ENCODE data around the gene LAMB2. TPM values are rescaled to one million over a fixed set of nuclear protein-coding genes. Genes with fewer than 3 reads are reported as not detected.

The LAMB2 gene
- total RNA-seq, 2 donors from 2014 or later: 204 to 337 TPM

DNA sequence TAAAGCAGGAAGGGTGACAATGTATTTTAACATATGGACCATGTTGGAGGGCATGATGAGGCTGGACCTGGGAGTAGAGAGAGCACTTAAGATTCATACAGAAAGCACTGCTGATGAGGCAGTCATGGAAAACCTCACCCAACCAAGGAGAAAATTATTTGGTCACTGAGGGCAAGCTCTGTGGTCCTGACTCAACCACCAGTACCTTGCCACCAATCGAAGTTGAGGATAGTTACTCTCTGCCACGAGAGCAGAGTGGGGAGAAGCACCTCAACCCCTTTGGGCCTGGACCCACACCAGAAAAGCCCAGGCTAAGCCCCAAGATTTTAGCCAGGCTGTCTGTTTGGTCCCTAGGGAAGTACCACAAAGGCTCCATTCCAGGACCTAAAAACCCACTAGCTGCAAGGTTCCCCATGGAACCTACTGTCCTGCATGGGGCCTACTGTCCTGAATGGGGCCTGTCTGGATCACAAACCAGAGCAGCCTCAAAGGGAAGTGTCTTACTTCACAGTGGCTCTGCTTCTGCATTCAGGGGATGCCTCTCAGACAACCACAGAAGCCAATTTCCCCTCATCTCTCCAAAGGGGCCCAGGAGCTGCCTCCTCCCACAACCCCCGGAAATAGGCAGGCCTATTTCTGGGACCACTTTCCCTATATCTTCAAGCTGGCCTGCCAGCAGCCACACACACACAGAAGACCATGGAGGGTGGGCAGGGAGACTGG lies 29.1 kb upstream of the LAMB2 start:
- WGBS, 2 donors: 82 to 84% methylated on average over 3 of the region's 3 CpGs
- intact Hi-C loops (cut with DNase I): no loop called here
- H3K4me1 ChIP-seq: peaks cover 24% of the 10 kb centered on the region
- ATAC-seq: no peak
- no peak overlapping the region for H3K27ac ChIP-seq
- H3K36me3 ChIP-seq (replicated peaks in 1 of 2; ENCODE audit: insufficient read depth in 1 of 2, low read depth in 2 of 2): peaks cover 0 to 6% of the 10 kb centered on the region in 2 donors
- TF ChIP-seq POLR2A (IDR thresholded peaks at IDR 0.05) (no peak), CTCF (IDR thresholded peaks at IDR 0.05) (no peak)
- DNase-seq: no peak
- no peaks in the 10 kb centered on the region for H3K9me3 ChIP-seq
- no peaks in the 10 kb centered on the region for H3K27me3 ChIP-seq
- no peak overlapping the region for H3K4me3 ChIP-seq

DNA sequence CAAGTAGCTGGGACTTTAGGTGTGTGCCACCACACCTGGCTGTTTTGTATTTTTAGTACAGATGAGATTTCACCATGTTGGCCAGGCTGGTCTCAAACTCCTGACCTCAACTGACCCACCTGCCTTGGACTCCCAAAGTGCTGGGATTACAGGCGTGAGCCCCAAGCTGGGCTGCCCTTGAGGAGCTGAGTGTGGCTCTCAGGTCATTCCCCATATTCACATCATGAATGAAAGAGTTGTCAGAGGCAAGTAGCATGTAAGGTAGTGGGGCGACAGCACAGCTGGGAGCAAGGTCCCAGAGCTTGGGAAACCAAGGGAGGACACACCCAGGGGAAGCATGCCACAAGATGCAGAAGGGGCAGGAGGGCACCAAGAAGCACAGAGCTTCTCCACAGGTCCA lies 28.3 kb upstream of the LAMB2 start:
- TF ChIP-seq POLR2A (IDR thresholded peaks at IDR 0.05) (no peak), CTCF (IDR thresholded peaks at IDR 0.05) (no peak)
- H3K36me3 ChIP-seq (replicated peaks in 1 of 2; ENCODE audit: insufficient read depth in 1 of 2, low read depth in 2 of 2): peaks cover 0 to 6% of the 10 kb centered on the region in 2 donors
- H3K4me1 ChIP-seq: peaks cover 16% of the 10 kb centered on the region
- ATAC-seq (no peak), DNase-seq (no peak)
- no peak overlapping the region for H3K27ac ChIP-seq
- H3K27me3 ChIP-seq: no peaks in the 10 kb centered on the region
- 91 to 93% methylated on average over 2 of the region's 2 CpGs for WGBS, 2 donors
- intact Hi-C loops (cut with DNase I): no loop called here
- no peak overlapping the region for H3K4me3 ChIP-seq
- H3K9me3 ChIP-seq: no peaks in the 10 kb centered on the region

DNA sequence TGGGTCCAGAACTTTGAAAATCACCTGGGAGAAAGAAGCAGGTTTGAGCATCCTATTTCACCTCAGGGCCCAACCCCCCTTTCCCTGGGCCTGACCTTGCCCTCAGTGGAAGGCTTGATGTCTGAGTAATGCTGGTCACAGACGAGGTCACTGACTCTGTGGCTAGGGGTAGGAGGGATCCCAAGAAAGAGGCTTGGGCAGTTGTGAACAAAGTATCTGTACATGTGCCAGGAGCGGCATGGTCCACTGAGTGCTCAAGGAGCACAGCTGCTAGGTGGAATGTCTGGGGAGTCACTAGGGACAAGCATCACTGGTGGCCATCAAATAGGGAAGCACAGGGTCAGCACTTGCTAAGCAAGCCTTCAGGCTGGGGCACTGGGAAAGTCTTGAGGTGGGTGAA lies 25.9 kb upstream of the LAMB2 start:
- no peaks in the 10 kb centered on the region for H3K27me3 ChIP-seq
- ATAC-seq (peak; percentile 17), DNase-seq (no peak)
- no peak overlapping the region for H3K4me3 ChIP-seq
- no peak for TF ChIP-seq CTCF (IDR thresholded peaks at IDR 0.05)
- TF ChIP-seq POLR2A (IDR thresholded peaks at IDR 0.05): no peak
- H3K9me3 ChIP-seq: no peaks in the 10 kb centered on the region
- no peaks in the 10 kb centered on the region for H3K4me1 ChIP-seq
- intact Hi-C loops (cut with DNase I): no loop called here
- peaks cover 0 to 5% of the 10 kb centered on the region in 2 donors for H3K36me3 ChIP-seq (replicated peaks in 1 of 2; ENCODE audit: insufficient read depth in 1 of 2, low read depth in 2 of 2)
- no peak overlapping the region for H3K27ac ChIP-seq
- 54 to 67% methylated on average over 2 of the region's 2 CpGs for WGBS, 2 donors

DNA sequence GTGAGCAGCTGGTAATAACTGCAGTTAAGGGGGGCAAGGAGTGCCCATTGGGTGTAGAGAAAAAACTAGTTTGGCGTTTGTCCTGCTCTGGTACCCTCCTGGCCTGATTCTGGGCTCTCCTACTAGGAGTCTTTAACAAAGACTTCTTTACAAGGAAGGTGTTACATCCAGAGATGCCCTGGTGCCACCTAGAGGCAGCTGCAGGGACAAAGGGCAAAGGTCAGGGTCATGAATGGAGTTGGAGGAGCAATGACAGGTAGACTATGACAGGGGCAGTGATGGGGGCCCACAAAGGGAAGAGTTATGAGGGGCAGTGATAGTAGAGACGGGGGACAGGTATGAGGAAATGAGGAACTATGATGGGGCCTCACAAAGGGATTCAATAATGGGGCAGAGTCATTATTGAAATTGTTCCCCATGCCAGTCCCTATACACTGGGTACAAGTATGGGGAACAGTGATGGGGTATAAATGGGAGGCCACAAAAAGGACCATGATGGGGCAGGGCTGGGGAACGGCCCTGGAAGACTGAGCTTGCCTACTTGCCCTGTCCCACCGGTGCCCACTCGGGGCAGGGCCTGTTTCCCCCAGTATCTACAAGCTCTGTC lies 25.4 kb upstream of the LAMB2 start:
- H3K36me3 ChIP-seq (replicated peaks in 1 of 2; ENCODE audit: insufficient read depth in 1 of 2, low read depth in 2 of 2): no peaks in the 10 kb centered on the region
- intact Hi-C loops (cut with DNase I): no loop called here
- H3K9me3 ChIP-seq: no peaks in the 10 kb centered on the region
- no peak overlapping the region for H3K27ac ChIP-seq
- H3K27me3 ChIP-seq: no peaks in the 10 kb centered on the region
- WGBS, 2 donors: 52 to 62% methylated on average over 5 of the region's 5 CpGs
- ATAC-seq (peak; percentile 49), DNase-seq (peak; percentile 43 to 56 (median 51))
- TF ChIP-seq POLR2A (IDR thresholded peaks at IDR 0.05) (no peak), CTCF (IDR thresholded peaks at IDR 0.05) (peak in 5 of 7 experiments; percentile 16 to 54 (median 46))
- no peaks in the 10 kb centered on the region for H3K4me1 ChIP-seq
- H3K4me3 ChIP-seq: no peak overlapping the region
